AG09309 (cell line): Measurements from ENCODE around the gene XXYLT1.
"Not testable (repeated sequence)": the region's sequence is repeated elsewhere in the genome, so short reads cannot be mapped to it uniquely, and the experiment has no call there.

Experiments used
- DNase-seq: peaks from one replicate; pipeline ENCODE4 v3.0.0-alpha.2; 2010; ENCODE audit warnings: low read depth
- H3K4me3 ChIP-seq: 2 replicates; pipeline ENCODE4 v1.5.1; 2011; ENCODE audit warnings: mild to moderate bottlenecking, low read depth, low read length, moderate library complexity; ENCODE audit not compliant: control insufficient read depth
- CTCF ChIP-seq: IDR thresholded peaks from 2 replicates; pipeline ENCODE4 v1.5.1; 2011; ENCODE audit warnings: mild to moderate bottlenecking, low read depth, low read length, inconsistent platforms; ENCODE audit not compliant: insufficient read depth, control insufficient read depth; ENCODE audit errors: missing control alignments

Gene XXYLT1

GRCh38 chr3:195296662-195297061, 25.7 kb upstream of the XXYLT1 start:
- DNase-seq = no peak
- H3K4me3 ChIP-seq = no peak overlapping the region
- TF ChIP-seq CTCF = no peak

GRCh38 chr3:195291121-195291520, 20.2 kb upstream of the XXYLT1 start:
- DNase-seq = no peak
- no peak overlapping the region for H3K4me3 ChIP-seq
- TF ChIP-seq CTCF = no peak

- not testable (repeated sequence) for H3K4me3 ChIP-seq, DNase-seq
Measured at GRCh38 chr3:195290643-195291042, 19.7 kb upstream of the XXYLT1 start.

- H3K4me3 ChIP-seq = no peak overlapping the region
- TF ChIP-seq CTCF = no peak
- no peak for DNase-seq
Measured at GRCh38 chr3:195286115-195286872, 15.3 kb upstream of the XXYLT1 start.

GRCh38 chr3:195285372-195285771, 14.4 kb upstream of the XXYLT1 start:
- H3K4me3 ChIP-seq = no peak overlapping the region
- DNase-seq = no peak
- TF ChIP-seq CTCF = no peak

- DNase-seq = no peak
- no peak for TF ChIP-seq CTCF
- no peak overlapping the region for H3K4me3 ChIP-seq
Measured at GRCh38 chr3:195284842-195285241, 13.9 kb upstream of the XXYLT1 start.

DNA sequence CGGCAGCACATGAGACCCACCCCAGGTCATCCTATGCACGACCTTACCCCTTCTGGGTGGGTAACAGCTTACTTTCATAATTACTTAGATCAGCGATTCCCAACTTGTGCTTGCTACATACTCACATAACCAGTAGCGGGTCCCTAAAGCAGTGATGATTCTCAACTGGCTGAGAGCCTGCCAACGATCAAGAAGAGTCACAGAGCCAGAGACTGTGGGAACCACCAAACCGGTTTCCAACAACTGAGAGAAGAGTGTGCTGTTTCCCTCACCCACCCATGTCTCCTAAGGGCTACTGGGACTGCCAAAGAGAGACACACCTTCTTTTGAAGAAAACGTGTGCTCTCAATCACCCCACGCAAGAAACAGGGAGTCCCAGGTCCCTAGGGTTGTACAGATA, 12.0 kb upstream of the XXYLT1 start:
- no peak for TF ChIP-seq CTCF
- DNase-seq = no peak
- no peak overlapping the region for H3K4me3 ChIP-seq
